WI38 (cell line): Measurements from ENCODE around the gene AIFM2.

ENCODE experiments used
- H3K4me3 ChIP-seq: 2 replicates; pipeline ENCODE4 v1.5.1; 2011; ENCODE audit warnings: low read depth, mild to moderate bottlenecking, control low read depth, low read length
- CTCF ChIP-seq: IDR thresholded peaks from 2 replicates; pipeline ENCODE4 v1.5.1; 2012; ENCODE audit warnings: low read depth, mild to moderate bottlenecking, control low read depth, low read length

AIFM2 gene

GRCh38 chr10:70093335-70093944 is 39.2 kb downstream of the AIFM2 start:
- no peak for TF ChIP-seq CTCF
- H3K4me3 ChIP-seq, result no peak overlapping the region

GRCh38 chr10:70092389-70092718 is 40.3 kb downstream of the AIFM2 start:
- no peak overlapping the region for H3K4me3 ChIP-seq
- no peak for TF ChIP-seq CTCF

GRCh38 chr10:70090951-70091350 is 41.7 kb downstream of the AIFM2 start:
- TF ChIP-seq CTCF, result no peak
- no peak overlapping the region for H3K4me3 ChIP-seq

- no peak overlapping the region for H3K4me3 ChIP-seq
- no peak for TF ChIP-seq CTCF
These were observed 42.6 kb downstream of the AIFM2 start for GRCh38 chr10:70090013-70090412.

- no peak overlapping the region for H3K4me3 ChIP-seq
- TF ChIP-seq CTCF, result no peak
These were observed 44.3 kb downstream of the AIFM2 start for GRCh38 chr10:70088308-70088698.

GRCh38 chr10:70087616-70088307 is 44.9 kb downstream of the AIFM2 start:
- TF ChIP-seq CTCF, result no peak

GRCh38 chr10:70085975-70086613 is 46.5 kb downstream of the AIFM2 start:
- no peak for TF ChIP-seq CTCF

More at GRCh38 chr10:70087616-70088307, 44.9 kb downstream of the AIFM2 start:
- H3K4me3 ChIP-seq, result no peak overlapping the region

More at GRCh38 chr10:70085975-70086613, 46.5 kb downstream of the AIFM2 start:
- H3K4me3 ChIP-seq, result no peak overlapping the region
